AG04450 (cell line): ENCODE measurements around the gene SMCHD1. TPM values are rescaled to one million over a fixed set of nuclear protein-coding genes. Genes with fewer than 3 reads are reported as not detected.

Experiments used
- CTCF ChIA-PET: fragments of 300-600, 350-600 bp; formaldehyde crosslinking; extraction: SDS; loops from one replicate; lab custom pipeline; 2022; ENCODE audit warnings: antibody characterized with exemption, inconsistent platforms; lab: Charles Lee
- POLR2A ChIA-PET: fragments of 350-600 bp; formaldehyde crosslinking; extraction: SDS; loops from one replicate; lab custom pipeline; 2021; ENCODE audit warnings: antibody characterized with exemption, inconsistent platforms; lab: Yijun Ruan, JAX
- DNase-seq: peaks from one replicate; pipeline ENCODE4 v3.0.0-alpha.2; 2011; ENCODE audit warnings: low read depth, low spot score
- H3K27ac ChIP-seq: one replicate; pipeline ENCODE4 v1.5.1; 2012; ENCODE audit warnings: low read depth, low read length, control low read depth
- H3K27me3 ChIP-seq: one replicate; pipeline ENCODE4 v1.6.0; 2012; ENCODE audit warnings: low read length; ENCODE audit not compliant: control insufficient read depth, insufficient read depth
- H3K4me3 ChIP-seq: 2 replicates; pipeline ENCODE4 v1.5.1; 2011; ENCODE audit warnings: mild to moderate bottlenecking, low read depth, low read length, control low read depth
- H3K9me3 ChIP-seq: 2 replicates; pipeline ENCODE4 v1.5.1; 2012; ENCODE audit warnings: low read length; ENCODE audit not compliant: control insufficient read depth, insufficient read depth
- CTCF ChIP-seq: IDR thresholded peaks from 2 replicates; pipeline ENCODE4 v1.5.1; 2011; ENCODE audit warnings: low read depth, low read length, control low read depth, inconsistent platforms
- polyA minus RNA-seq: library from RNA; depleted of rRNA, polyadenylated mRNA; stranded (reverse); fragments of >200 nt; gene quantifications from 2 replicates; pipeline ENCODE4 v1.2.3, GENCODE V29; 2011; rRNA and poly(A)+ RNA removed
- polyA plus RNA-seq: library from polyadenylated mRNA; depleted of rRNA; stranded (reverse); fragments of >200 nt; gene quantifications from 2 replicates; pipeline ENCODE4 v1.2.3, GENCODE V29; 2011; rRNA removed

Gene SMCHD1
- polyA plus RNA-seq (24.4 and 37.2 TPM in 2 replicates), polyA minus RNA-seq (47.8 and 91.1 TPM in 2 replicates)

GRCh38 chr18:2655178-2655953 is at the start of gene SMCHD1:
SMCHD1 (plus strand) TSS chr18:2655726; CDS start chr18:2656076, 350 bp downstream.
- peak within 1 kb of the TSS; percentile 86 for H3K4me3 ChIP-seq
- no peaks in the 10 kb centered on the region for H3K27me3 ChIP-seq
- no peak for TF ChIP-seq CTCF
- H3K9me3 ChIP-seq, result peaks cover 10% of the 10 kb centered on the region; the same call in 1 of the 2 replicates
- ChIA-PET POLR2A (interaction anchor here (0.6 to 1.8 kb wide), 4 partner anchors 17 to 82 kb away, joined by 3 to 12 read pairs (median 6); no protein-coding TSS in a partner anchor), CTCF (interaction anchor here (0.9 kb wide), 1 partner anchor 57 kb away, joined by 3 read pairs; no protein-coding TSS in a partner anchor)
- H3K27ac ChIP-seq, result peak within 1 kb of the TSS; percentile 92
- DNase-seq, result no peak

- CTCF ChIA-PET, result no interaction called here
- Histone ChIP-seq H3K27ac (no peak overlapping the region), H3K27me3 (no peaks in the 10 kb centered on the region), H3K9me3 (no peaks in the 10 kb centered on the region), H3K4me3 (no peak overlapping the region)
- no peak for DNase-seq
- POLR2A ChIA-PET, result interaction anchor here (1.3 kb wide), 1 partner anchor 49 kb away, joined by 8 read pairs; the partner anchor contains the start of gene SMCHD1
- no peak for TF ChIP-seq CTCF
Measured at GRCh38 chr18:2606335-2606734, 49.2 kb upstream of the SMCHD1 start.

- no peaks in the 10 kb centered on the region for H3K9me3 ChIP-seq
- no peak overlapping the region for H3K4me3 ChIP-seq
- no peak for DNase-seq
- no peaks in the 10 kb centered on the region for H3K27me3 ChIP-seq
- ChIA-PET POLR2A (no interaction called here), CTCF (no interaction called here)
- no peak overlapping the region for H3K27ac ChIP-seq
- TF ChIP-seq CTCF, result no peak
Measured at GRCh38 chr18:2609604-2610003, 45.9 kb upstream of the SMCHD1 start.

- Histone ChIP-seq H3K27ac (no peak overlapping the region), H3K9me3 (0 out of 2 replicates have a peak, but pooled peaks cover 2% of the 10 kb centered on the region), H3K4me3 (no peak overlapping the region), H3K27me3 (no peaks in the 10 kb centered on the region)
- no peak for DNase-seq
- ChIA-PET CTCF (no interaction called here), POLR2A (no interaction called here)
- TF ChIP-seq CTCF, result no peak
Measured at GRCh38 chr18:2610549-2610948, 45.0 kb upstream of the SMCHD1 start.

GRCh38 chr18:2612996-2613395 is 42.5 kb upstream of the SMCHD1 start:
- no peak for DNase-seq
- CTCF ChIA-PET, result no interaction called here
- POLR2A ChIA-PET, result no interaction called here

More at GRCh38 chr18:2612996-2613395, 42.5 kb upstream of the SMCHD1 start:
- no peak overlapping the region for H3K27ac ChIP-seq
- no peak overlapping the region for H3K4me3 ChIP-seq
- H3K27me3 ChIP-seq, result no peaks in the 10 kb centered on the region
- TF ChIP-seq CTCF, result no peak
- H3K9me3 ChIP-seq, result 0 out of 2 replicates have a peak, but pooled peaks cover 2% of the 10 kb centered on the region
